Spleen (tissue), 7 donors: ENCODE measurements around the gene RERG.

Experiments used
- POLR2A ChIP-seq, 3 donors: fragments of 450-650 bp; IDR thresholded peaks; one replicate each; pipeline ENCODE4 v1.5.1; 2017; ENCODE audit warnings: antibody characterized with exemption in 3 of 3, mild to moderate bottlenecking in 1 of 3
- POLR2AphosphoS5 ChIP-seq, 3 donors: sonication (generic); formaldehyde crosslinking; IDR thresholded peaks; one replicate each; pipeline ENCODE4 v1.5.1; 2017; ENCODE audit warnings: antibody characterized with exemption in 3 of 3
- TF ChIP-seq, protein P1 (sequence below), 11 experiments: fragments of 200-600 bp in 7 of 11; fragments of 450-650 bp in 4 of 11; sonication (generic) in 4 of 11; IDR thresholded peaks in 8 of 11; conservative IDR thresholded peaks in 3 of 11; 1 replicate in 7 of 11; 2 replicates in 4 of 11; pipeline versions ENCODE4 v1.4.0 to v1.8.0; 2016 to 2021; ENCODE audit warnings: antibody characterized with exemption in 11 of 11, inconsistent platforms in 4 of 11, mild to moderate bottlenecking in 1 of 11
- donor health status: DM: no; HTN: no; CAD: no; lungs with moderate emphysema.
- donor health status: DM: no; HTN: no; CAD: no.
- donor health status: DM: no; HTN: no; CAD: no.

DNA sequence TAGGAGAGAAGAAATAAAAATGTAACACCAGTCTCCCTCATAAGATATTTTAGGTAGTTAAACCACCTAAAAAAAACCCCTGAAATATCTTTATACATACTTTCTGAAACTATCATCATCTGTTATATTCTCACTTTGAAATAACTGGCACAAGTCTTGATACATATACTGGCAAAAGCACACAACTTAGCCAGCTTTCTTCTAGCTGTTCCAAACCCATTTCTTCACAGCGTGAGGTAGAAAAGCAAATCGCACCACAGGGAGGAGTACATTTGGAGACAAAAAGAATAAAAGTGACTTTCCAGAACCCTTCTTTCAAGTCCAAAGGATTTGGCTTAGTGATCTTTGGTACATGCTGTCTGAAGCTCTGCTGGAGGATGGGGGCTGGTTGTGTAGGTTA is 78.5 kb downstream of the RERG start:
- TF ChIP-seq POLR2A (IDR thresholded peaks at IDR 0.05) (no peak), POLR2AphosphoS5 (IDR thresholded peaks at IDR 0.05) (no peak)
- TF ChIP-seq, protein P1, sequence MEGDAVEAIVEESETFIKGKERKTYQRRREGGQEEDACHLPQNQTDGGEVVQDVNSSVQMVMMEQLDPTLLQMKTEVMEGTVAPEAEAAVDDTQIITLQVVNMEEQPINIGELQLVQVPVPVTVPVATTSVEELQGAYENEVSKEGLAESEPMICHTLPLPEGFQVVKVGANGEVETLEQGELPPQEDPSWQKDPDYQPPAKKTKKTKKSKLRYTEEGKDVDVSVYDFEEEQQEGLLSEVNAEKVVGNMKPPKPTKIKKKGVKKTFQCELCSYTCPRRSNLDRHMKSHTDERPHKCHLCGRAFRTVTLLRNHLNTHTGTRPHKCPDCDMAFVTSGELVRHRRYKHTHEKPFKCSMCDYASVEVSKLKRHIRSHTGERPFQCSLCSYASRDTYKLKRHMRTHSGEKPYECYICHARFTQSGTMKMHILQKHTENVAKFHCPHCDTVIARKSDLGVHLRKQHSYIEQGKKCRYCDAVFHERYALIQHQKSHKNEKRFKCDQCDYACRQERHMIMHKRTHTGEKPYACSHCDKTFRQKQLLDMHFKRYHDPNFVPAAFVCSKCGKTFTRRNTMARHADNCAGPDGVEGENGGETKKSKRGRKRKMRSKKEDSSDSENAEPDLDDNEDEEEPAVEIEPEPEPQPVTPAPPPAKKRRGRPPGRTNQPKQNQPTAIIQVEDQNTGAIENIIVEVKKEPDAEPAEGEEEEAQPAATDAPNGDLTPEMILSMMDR (IDR thresholded peaks at IDR 0.05 in 8 of 11, conservative IDR thresholded peaks at IDR 0.05 in 3 of 11), result no peak
